BLaER1 (cell line): Measurements from ENCODE around the gene IHH.

ENCODE experiments used
- H3K27ac ChIP-seq: shearing (Covaris generic); formaldehyde crosslinking; 2 replicates; pipeline ENCODE4 v1.8.1; 2022
- H3K27me3 ChIP-seq: shearing (Covaris generic); formaldehyde crosslinking; 2 replicates; pipeline ENCODE4 v1.8.1; 2022
- H3K36me3 ChIP-seq: shearing (Covaris generic); formaldehyde crosslinking; 2 replicates; pipeline ENCODE4 v1.8.1; 2022
- H3K4me1 ChIP-seq: shearing (Covaris generic); formaldehyde crosslinking; 2 replicates; pipeline ENCODE4 v1.8.1; 2022
- H3K4me2 ChIP-seq: shearing (Covaris generic); formaldehyde crosslinking; 2 replicates; pipeline ENCODE4 v1.8.1; 2022
- H3K4me3 ChIP-seq: shearing (Covaris generic); formaldehyde crosslinking; 2 replicates; pipeline ENCODE4 v1.8.1; 2022
- H3K9ac ChIP-seq: shearing (Covaris generic); formaldehyde crosslinking; 2 replicates; pipeline ENCODE4 v1.8.1; 2022
- H3K9me3 ChIP-seq: shearing (Covaris generic); formaldehyde crosslinking; 2 replicates; pipeline ENCODE4 v1.8.1; 2022
- H4K20me1 ChIP-seq: shearing (Covaris generic); formaldehyde crosslinking; 2 replicates; pipeline ENCODE4 v1.8.1; 2022
- Cebpa-rat ChIP-seq: shearing (Covaris generic); IDR thresholded peaks from 2 replicates; pipeline ENCODE4 v1.8.1; 2022

The IHH gene

GRCh38 chr2:219078126-219078525, 17.4 kb upstream of the IHH start:
- no peak for TF ChIP-seq Cebpa-rat
- Histone ChIP-seq H3K4me1 (peaks cover 29% of the 10 kb centered on the region), H3K27ac (no peak overlapping the region), H3K9me3 (no peaks in the 10 kb centered on the region), H3K27me3 (no peaks in the 10 kb centered on the region), H3K4me2 (0 out of 2 replicates have a peak overlapping the region, but pooled peaks have one; percentile 22), H4K20me1 (no peaks in the 10 kb centered on the region), H3K36me3 (peaks cover 41% of the 10 kb centered on the region), H3K9ac (no peak overlapping the region), H3K4me3 (no peak overlapping the region)

- no peak for TF ChIP-seq Cebpa-rat
- Histone ChIP-seq H3K36me3 (peaks cover 41% of the 10 kb centered on the region), H3K4me1 (peaks cover 20% of the 10 kb centered on the region), H3K27me3 (no peaks in the 10 kb centered on the region), H3K9me3 (no peaks in the 10 kb centered on the region), H3K4me3 (no peak overlapping the region), H3K4me2 (no peak overlapping the region), H4K20me1 (no peaks in the 10 kb centered on the region), H3K9ac (no peak overlapping the region), H3K27ac (no peak overlapping the region)
These were observed 15.5 kb upstream of the IHH start for GRCh38 chr2:219076253-219076652.

GRCh38 chr2:219073413-219074129, 12.8 kb upstream of the IHH start:
- H3K9me3 ChIP-seq, result no peaks in the 10 kb centered on the region
- no peak overlapping the region for H3K27ac ChIP-seq
- peaks cover 3% of the 10 kb centered on the region for H3K4me1 ChIP-seq
- H3K9ac ChIP-seq, result no peak overlapping the region
- no peak overlapping the region for H3K4me2 ChIP-seq
- H3K27me3 ChIP-seq, result no peaks in the 10 kb centered on the region
- H3K36me3 ChIP-seq, result peaks cover 41% of the 10 kb centered on the region
- H3K4me3 ChIP-seq, result no peak overlapping the region
- H4K20me1 ChIP-seq, result no peaks in the 10 kb centered on the region
- TF ChIP-seq Cebpa-rat, result no peak

- Histone ChIP-seq H3K27me3 (no peaks in the 10 kb centered on the region), H4K20me1 (no peaks in the 10 kb centered on the region), H3K36me3 (peaks cover 39% of the 10 kb centered on the region), H3K4me2 (no peak overlapping the region), H3K27ac (no peak overlapping the region), H3K9ac (no peak overlapping the region), H3K4me1 (no peaks in the 10 kb centered on the region), H3K4me3 (no peak overlapping the region), H3K9me3 (no peaks in the 10 kb centered on the region)
- no peak for TF ChIP-seq Cebpa-rat
These were observed 12.1 kb upstream of the IHH start for GRCh38 chr2:219072741-219073250.

- no peak overlapping the region for H3K27ac ChIP-seq
- TF ChIP-seq Cebpa-rat, result no peak
- H3K4me3 ChIP-seq, result no peak overlapping the region
- no peaks in the 10 kb centered on the region for H3K27me3 ChIP-seq
- peaks cover 23% of the 10 kb centered on the region for H3K36me3 ChIP-seq
- no peaks in the 10 kb centered on the region for H3K9me3 ChIP-seq
- H3K4me2 ChIP-seq, result no peak overlapping the region
- H4K20me1 ChIP-seq, result no peaks in the 10 kb centered on the region
- no peaks in the 10 kb centered on the region for H3K4me1 ChIP-seq
- no peak overlapping the region for H3K9ac ChIP-seq
These were observed 10.6 kb upstream of the IHH start for GRCh38 chr2:219071131-219071816.

GRCh38 chr2:219065484-219065883, 4.8 kb upstream of the IHH start:
- Histone ChIP-seq H3K9ac (no peak overlapping the region), H3K27ac (no peak overlapping the region), H3K36me3 (no peaks in the 10 kb centered on the region), H3K27me3 (peaks cover 33% of the 10 kb centered on the region), H3K4me1 (no peaks in the 10 kb centered on the region), H3K4me3 (no peak overlapping the region), H4K20me1 (peaks cover 15% of the 10 kb centered on the region), H3K9me3 (no peaks in the 10 kb centered on the region), H3K4me2 (no peak overlapping the region)
- TF ChIP-seq Cebpa-rat, result no peak

- H3K9me3 ChIP-seq, result no peaks in the 10 kb centered on the region
- no peak overlapping the region for H3K4me2 ChIP-seq
- TF ChIP-seq Cebpa-rat, result no peak
- H3K4me3 ChIP-seq, result no peak overlapping the region
- H4K20me1 ChIP-seq, result peaks cover 48% of the 10 kb centered on the region
- H3K36me3 ChIP-seq, result no peaks in the 10 kb centered on the region
- H3K27me3 ChIP-seq, result peaks cover 67% of the 10 kb centered on the region
- no peak overlapping the region for H3K27ac ChIP-seq
- no peaks in the 10 kb centered on the region; the same call in 1 of the 2 replicates for H3K4me1 ChIP-seq
- no peak overlapping the region for H3K9ac ChIP-seq
These were observed 1.4 kb upstream of the IHH start for GRCh38 chr2:219062081-219062480.

- Histone ChIP-seq H4K20me1 (peaks cover 62% of the 10 kb centered on the region), H3K4me2 (no peak overlapping the region), H3K27me3 (peaks cover 88% of the 10 kb centered on the region), H3K36me3 (no peaks in the 10 kb centered on the region), H3K4me1 (no peaks in the 10 kb centered on the region; the same call in 1 of the 2 replicates), H3K9me3 (no peaks in the 10 kb centered on the region), H3K4me3 (no peak overlapping the region), H3K9ac (no peak overlapping the region), H3K27ac (no peak overlapping the region)
- no peak for TF ChIP-seq Cebpa-rat
These were observed 717 bp downstream of the IHH start for GRCh38 chr2:219059725-219060682.

- H3K4me1 ChIP-seq, result no peaks in the 10 kb centered on the region; the same call in 1 of the 2 replicates
- peaks cover 94% of the 10 kb centered on the region for H3K27me3 ChIP-seq
- H3K36me3 ChIP-seq, result no peaks in the 10 kb centered on the region
- H4K20me1 ChIP-seq, result peaks cover 68% of the 10 kb centered on the region
- no peaks in the 10 kb centered on the region for H3K9me3 ChIP-seq
- no peak overlapping the region for H3K9ac ChIP-seq
- TF ChIP-seq Cebpa-rat, result no peak
- H3K4me2 ChIP-seq, result no peak overlapping the region
- H3K4me3 ChIP-seq, result no peak overlapping the region
- no peak overlapping the region for H3K27ac ChIP-seq
These were observed 1.4 kb downstream of the IHH start for GRCh38 chr2:219059375-219059724.
